ENCODE measurements around the gene IL22.

Gene IL22

GRCh38 chr12:68264158-68264855 is 10.9 kb upstream of the IL22 start:
- FAIRE-seq = no peak

DNA sequence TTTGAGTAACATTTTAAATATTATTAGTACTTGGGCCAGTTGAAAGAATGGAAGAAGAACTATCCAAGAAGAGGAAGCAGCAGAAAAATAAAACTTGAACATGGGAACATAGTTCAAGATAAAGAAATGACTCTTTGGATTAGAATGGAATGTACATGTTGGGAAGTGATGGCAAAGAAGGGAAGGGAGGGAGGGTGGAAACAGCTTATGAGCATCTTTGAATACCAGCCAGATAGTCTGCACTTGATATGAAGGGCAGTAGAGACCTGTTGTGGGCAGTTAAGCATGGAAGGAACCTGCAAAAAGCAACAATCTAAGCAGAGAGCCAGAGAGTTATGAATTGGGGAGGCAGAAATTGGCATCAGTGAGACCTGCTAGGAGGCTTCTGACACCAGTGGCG is 10.0 kb upstream of the IL22 start:
- no peak for FAIRE-seq

DNA sequence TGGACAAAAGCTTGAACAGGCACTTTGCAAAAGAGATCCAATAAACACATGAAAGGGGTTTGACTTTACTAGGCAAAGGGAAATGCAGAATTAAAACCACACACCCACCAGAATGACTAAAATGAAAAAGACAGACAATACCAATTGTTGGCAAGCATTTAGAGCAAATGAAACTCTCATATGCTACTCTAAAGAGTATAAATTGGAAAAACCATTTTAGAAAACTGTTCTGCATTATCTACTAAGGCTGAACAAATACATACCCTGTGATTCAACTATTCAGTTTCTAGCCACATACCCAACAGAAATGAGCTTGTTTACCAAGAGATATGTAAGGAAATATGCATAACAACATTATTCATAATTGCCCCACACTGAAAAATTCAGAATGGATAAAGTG is 8.5 kb upstream of the IL22 start:
- FAIRE-seq = no peak

- FAIRE-seq = no peak
Observed at GRCh38 chr12:68260153-68260552, 6.7 kb upstream of the IL22 start.

DNA sequence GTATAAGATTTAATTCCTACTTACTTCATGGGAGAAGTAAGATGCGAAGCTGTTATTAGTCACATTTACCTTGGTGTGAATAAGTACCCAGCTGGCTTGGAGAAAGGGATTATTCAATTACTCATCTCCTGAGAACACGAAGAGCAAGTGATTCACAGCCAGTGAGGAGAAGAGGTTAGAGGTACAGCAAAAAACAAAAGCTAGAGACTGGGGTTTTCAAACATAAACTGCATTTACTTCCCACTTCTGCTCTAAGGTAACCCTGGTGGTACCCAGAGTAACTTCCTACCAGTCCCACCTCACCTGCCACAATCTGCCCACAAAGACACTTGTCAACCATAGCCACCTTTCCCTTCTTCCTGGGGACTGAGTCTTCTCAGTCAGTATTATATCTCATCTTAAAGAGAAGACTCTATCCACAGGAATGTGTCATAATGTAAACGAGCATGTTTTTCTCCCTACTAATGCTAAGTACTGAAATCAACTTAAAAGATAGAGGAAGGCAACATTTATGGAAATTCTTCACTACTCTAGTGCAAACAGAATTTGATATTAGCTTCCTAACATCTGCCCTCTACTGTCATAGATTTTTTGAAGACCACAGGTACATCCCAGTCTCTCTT is 6.0 kb upstream of the IL22 start:
- FAIRE-seq = no peak

- no peak for FAIRE-seq
Observed at GRCh38 chr12:68252077-68252476, 1.3 kb downstream of the IL22 start.

DNA sequence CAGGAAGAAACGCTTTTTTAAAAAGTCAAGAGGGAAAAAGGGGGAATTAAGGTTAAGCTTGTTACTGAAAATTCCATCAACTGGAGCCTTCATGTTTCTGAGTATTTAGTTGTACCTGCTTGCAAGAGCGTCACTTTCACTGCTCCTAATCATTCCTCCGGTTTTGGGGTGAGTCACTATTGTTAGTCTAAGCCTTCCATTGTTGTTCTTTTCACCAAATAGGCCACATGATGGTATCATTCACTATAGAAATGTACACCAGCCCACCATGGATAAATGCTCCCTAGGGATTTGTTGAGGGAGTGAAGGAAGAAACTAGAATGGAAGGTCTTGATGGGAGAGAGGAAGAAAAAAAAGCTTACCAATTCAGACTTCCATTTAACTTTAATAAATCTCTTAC is 3.0 kb downstream of the IL22 start:
- no peak for FAIRE-seq

DNA sequence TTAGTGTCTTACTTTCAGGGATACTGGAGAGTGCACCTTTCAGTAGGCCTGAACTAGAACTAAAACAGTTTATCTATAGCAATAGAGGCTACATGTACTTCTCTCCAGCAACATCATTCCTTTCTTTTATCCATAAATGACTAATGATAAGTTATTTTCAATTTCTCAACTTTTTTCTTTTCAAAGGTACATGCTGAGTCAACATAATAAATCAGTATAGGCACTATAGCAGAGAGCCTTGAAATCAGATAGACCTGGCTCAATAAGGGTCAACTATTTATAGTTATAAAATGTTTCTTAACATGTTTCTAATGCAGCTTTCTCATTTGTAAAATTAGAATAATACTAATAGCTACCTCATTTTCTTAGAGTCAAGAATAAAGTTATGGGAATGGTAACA is 5.6 kb downstream of the IL22 start:
- no peak for FAIRE-seq

DNA sequence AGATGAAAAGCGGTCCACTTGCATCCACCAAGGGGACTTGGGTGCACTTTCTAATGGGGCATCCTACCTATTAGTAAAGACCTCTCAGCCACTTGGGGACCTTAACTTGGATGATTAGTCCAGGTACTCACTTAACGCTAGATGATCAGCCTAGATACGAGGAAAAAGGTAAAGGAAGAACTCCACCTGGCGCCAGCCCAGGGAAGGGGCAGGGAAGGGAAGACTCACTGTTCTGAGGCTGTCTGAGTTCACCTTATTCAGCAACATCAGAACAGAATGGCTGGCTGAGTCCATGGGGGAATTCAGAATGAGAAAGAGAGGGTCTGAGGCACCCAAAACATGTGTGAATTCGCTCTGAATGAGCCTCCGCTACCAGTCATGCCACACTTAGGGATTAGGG is 7.1 kb downstream of the IL22 start:
- FAIRE-seq = no peak

- no peak for FAIRE-seq
Observed at GRCh38 chr12:68245180-68246021, 8.0 kb downstream of the IL22 start.

- FAIRE-seq = no peak
Observed at GRCh38 chr12:68242777-68243176, 10.6 kb downstream of the IL22 start.

GRCh38 chr12:68240975-68241374 is 12.4 kb downstream of the IL22 start:
- FAIRE-seq = no peak

DNA sequence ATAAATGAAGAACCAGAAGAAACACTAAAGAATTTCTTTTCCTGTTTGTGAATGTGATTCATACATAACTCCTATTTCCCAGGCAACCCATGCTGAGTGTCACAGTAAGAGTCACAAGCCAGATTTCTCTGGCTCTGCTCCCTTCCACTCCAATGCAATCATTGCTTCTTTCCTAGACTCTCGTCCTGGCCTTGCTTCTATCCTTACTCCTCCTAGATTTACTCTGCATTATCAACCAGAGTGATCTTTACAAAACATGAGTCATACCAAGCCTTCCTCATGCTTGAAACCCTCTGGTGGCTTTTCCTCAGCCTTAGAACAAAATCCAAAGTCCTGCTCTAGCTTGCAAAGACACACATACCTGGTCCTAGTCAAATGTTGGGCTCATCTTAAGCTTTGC is 13.3 kb downstream of the IL22 start:
- no peak for FAIRE-seq

DNA sequence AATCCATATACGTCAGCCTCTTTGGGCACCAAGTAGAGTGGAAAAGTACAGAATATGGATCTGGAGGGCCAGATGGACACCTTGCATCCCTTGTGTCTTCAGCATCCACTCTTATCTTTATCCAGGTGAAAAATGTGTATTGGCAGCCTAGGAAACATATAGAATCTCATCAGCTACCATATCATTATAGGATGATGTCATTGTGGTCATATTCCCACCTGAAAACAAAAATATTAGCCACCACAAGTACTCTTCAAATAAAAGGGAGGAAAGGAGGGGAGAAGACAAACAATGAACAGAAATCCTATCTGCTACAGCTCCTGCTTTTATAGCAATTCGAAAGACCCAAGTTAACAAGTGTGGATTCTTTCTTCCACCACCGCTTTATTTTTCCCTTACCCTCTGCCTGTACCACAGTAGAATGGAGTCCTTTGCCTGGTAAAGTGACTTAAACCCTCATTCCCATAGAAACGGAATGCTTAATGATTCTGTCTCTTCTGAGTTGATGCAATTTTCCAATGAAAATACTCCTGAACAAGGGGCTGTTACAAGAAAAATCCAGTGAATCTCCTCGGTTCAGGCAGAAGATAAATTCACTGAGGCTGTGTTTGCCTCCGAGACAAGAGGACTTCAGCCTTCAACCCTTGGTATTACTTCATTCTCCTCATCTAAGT is 14.0 kb downstream of the IL22 start:
- FAIRE-seq = no peak

DNA sequence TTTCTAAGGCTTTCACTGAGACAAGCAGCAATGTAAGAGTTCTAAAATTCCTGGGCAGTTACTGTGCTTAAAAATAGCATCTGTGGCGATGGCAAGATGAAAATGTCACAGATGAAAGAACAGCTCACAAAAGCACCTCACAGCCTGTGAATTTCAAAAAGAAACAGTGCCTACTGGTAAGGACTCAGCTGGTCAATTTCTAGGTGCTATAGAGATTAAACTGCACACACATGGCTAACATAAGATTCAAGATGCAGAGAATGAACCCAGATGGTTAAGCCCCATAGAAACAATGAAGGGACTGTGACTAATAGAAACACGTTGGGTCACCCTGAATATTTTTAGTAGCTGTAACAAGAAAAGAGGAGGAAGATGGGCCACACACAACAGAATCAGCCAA is 15.8 kb downstream of the IL22 start:
- FAIRE-seq = no peak

GRCh38 chr12:68237078-68237477 is 16.3 kb downstream of the IL22 start:
- no peak for FAIRE-seq

GRCh38 chr12:68236421-68237059 is 16.9 kb downstream of the IL22 start:
- no peak for FAIRE-seq

- no peak for FAIRE-seq
Observed at GRCh38 chr12:68235576-68235975, 17.8 kb downstream of the IL22 start.

GRCh38 chr12:68234140-68234539 is 19.3 kb downstream of the IL22 start:
- FAIRE-seq = no peak

DNA sequence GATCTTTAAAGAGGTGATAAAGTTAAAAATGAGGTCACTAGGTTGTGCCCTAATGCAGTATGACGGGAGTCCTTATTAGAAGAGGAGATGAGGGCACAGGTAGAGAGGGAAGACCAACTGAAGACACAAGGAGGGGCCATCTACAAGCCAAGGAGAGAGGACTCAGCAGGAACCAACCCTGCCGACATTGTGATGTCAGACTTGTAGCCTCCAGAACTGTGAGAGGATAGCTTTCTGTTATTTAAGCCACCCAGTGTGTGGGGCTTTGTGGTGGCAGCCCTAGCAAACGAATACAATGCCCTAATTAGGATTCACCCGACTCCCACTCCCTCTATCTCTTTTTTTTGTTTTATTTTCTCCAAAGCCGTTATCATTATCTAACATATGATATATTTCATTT is 19.9 kb downstream of the IL22 start:
- FAIRE-seq = no peak

GRCh38 chr12:68231691-68232090 is 21.7 kb downstream of the IL22 start:
- no peak for FAIRE-seq

DNA sequence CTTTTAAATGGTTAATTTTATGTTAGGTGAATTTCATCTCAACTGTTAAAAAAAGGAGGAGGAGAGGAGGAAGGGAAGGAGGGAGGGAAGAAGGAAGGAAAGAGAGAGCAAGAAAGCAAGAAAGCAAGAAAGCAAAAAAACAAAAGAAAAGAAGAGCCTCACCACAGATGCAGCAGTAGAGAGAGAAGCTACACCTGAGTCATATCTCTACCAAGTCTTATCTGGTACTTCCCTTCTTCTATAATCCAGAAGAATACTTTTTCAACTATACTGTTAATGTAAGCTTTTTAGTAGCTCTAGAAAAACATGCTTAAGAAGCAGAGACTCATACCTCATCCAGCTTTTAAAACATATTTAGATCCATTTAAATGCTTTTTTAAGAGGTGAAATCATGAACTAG is 22.2 kb downstream of the IL22 start:
- FAIRE-seq = no peak

- no peak for FAIRE-seq
Observed at GRCh38 chr12:68229956-68230355, 23.4 kb downstream of the IL22 start.

Measured in A204.1 (cell line).